HG03571 (cell line): Measurements from ENCODE around the gene EPB41L4B.
A peak's percentile ranks its signal among the peaks of the same experiment; 100 is the strongest.

Source experiments
- ATAC-seq: cut with Tn5 transposase; IDR thresholded peaks from one replicate; pipeline ENCODE4 v1.9.1; 2021; ENCODE audit not compliant: unreplicated experiment

Gene EPB41L4B

GRCh38 chr9:109166771-109167601 is 153.9 kb downstream of the EPB41L4B start, which contains the start of gene FRRS1L:
Gene FRRS1L (minus strand): TSS chr9:109167249. CDS start chr9:109167138, 111 bp downstream.
- ATAC-seq: no peak

GRCh38 chr9:109166171-109166770 is 154.6 kb downstream of the EPB41L4B start:
- no peak for ATAC-seq

- ATAC-seq: peak; percentile 65
Observed at GRCh38 chr9:109164042-109164441, 156.8 kb downstream of the EPB41L4B start.

DNA sequence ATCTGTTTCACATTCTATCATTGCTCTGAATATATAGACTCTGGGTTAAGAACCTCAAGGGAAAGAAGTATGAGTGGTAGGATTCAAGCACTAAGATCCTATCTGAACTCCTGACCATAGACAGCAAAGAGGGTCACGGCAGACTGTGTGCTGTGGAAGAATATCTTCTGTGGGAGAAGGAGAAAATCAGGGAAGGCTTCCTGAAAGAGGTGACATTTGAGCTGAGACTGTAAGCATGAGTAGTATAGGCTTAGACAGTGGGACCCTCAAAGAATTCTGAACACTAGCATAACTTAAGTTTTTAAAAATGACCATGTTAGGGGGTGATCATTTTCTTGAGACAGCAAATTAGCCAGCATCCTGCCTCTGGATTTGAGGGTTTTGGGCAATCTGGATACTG is 157.7 kb downstream of the EPB41L4B start:
- no peak for ATAC-seq

GRCh38 chr9:109162677-109163076 is 158.2 kb downstream of the EPB41L4B start:
- ATAC-seq: no peak

DNA sequence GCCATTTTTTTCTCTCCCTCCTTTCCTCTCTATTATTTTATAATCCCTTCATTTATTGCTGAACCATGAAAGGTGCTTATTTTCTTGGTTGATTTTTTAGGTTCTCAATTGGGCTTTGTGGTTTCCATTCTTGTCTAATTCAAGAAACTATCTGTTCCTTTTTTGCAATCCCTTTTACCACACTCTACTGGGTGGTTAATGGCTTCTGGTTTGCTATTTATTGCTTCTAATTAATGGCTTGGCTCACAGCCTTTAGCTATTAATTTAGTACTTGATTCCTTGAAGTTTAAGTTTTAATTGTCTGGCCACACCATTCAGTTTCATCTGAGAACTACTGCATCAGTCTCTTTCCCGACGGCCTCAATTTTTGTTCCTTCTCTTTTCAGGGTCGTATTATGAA is 159.4 kb downstream of the EPB41L4B start:
- no peak for ATAC-seq

GRCh38 chr9:109159583-109159982 is 161.3 kb downstream of the EPB41L4B start:
- ATAC-seq: no peak

DNA sequence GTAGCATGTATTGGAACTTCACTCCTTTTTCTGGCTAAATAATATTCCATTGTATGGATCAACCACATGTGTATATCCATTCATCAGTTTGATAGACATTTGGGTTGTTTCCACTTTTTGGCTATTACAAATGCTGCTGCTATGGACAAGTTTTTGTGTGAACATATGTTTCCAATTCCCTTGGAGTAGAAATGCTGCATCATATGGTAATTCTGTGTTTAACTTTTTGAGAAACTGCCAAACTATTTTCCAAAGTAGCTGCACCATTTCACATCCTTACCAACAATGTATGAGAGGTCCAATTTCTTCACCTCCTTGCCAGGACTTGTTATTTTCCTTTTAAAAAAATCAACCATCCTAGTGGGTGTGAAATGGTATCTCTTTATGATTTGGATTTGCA is 162.2 kb downstream of the EPB41L4B start:
- ATAC-seq: no peak

GRCh38 chr9:109156708-109157107 is 164.2 kb downstream of the EPB41L4B start:
- no peak for ATAC-seq

DNA sequence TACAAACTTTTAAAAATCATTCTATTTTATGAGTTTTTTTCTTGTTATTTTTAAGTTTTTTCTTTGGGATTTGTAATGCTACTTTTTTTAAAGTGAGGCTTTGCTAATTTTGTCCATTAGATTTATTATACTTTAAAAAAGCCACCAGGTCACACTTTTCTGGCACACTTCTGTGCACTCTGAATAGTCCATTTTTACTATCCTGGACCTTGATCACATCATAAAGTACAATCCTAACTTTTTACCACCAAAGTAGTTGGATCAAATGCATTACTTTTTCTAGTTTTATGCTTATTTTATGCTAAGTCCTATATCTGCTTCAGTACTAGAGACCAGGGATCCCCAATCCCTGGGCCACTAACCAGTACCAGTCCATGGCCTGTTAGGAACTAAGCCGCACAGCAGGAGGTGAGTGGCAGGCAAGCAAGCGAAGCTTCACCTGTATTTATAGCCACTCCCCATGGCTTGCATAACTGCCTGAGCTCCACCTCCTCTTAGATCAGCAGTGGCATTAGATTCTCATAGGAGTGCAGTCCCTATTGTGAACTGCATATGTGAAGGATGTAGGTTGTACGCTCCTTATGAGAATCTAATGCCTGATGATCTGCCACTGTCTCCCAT is 169.8 kb downstream of the EPB41L4B start:
- no peak for ATAC-seq

DNA sequence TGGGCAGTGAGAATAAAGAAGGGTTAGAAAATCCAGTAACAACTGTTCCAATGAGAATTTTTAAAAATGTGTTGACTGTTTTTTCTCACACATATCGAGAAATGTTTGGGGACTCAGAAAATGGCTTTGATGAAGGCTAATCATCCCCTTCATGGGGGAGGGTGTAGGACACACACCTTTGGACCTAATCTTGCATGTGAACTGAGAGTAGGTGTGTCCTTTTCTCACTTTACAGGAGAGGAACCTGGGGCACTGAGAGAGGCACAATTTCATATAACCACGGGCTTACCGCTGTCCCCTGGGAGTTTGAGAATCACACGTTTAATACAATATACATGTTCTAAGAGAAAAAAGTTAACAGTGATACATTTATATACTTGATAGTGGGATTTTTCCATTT is 171.1 kb downstream of the EPB41L4B start:
- no peak for ATAC-seq

- no peak for ATAC-seq
Observed at GRCh38 chr9:109149089-109149488, 171.8 kb downstream of the EPB41L4B start.

GRCh38 chr9:109145051-109145450 is 175.8 kb downstream of the EPB41L4B start:
- ATAC-seq: no peak

DNA sequence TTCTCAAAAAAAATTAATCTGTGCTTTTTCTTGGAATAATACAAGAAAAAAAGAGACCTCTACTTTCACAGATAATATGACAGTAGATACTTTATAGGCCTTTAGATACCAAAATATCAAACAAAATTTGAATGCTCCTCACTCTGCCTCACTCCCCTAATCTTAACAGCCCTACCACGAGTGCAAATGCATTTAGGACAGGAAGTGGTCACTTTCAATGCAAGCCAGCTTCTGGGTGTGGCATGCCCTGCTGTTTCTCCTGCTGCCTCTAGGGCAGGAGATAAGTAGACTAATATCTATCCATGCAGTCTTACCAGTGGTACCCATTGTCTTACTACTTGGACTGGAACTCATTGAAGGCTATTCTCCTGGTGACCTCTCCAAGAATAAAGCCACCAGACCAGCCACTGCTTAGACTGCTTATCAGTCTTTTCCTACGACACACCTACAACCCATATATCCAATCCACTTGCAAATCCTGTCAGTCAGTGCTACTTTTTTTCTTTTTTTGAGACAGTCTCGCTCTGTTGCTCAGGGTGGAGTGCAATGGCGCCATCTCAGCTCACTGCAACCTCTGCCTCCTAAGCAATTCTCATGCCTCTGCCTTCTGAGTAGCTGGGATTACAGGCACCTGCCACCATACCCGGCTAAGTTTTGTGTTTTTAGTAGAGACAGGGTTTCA is 176.8 kb downstream of the EPB41L4B start:
- ATAC-seq: peak; percentile 99

DNA sequence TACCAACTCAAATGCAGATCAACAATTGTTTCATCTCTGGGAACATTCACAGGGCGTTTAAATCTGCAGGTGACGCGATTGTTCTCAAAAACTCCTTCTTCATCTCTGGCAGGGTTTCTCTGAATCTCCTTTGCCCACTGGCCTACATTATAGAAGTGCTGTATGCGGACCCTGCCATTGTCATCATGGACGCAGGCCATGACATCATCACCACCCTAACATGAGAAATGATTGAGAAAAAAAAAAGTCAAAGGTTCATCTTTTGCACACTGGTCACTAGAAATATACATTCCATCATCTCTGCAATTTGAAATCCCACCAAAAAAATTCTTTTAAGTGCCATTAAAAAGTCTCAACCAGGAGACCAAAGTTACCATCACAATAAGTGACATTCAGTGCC is 179.5 kb downstream of the EPB41L4B start:
- no peak for ATAC-seq

DNA sequence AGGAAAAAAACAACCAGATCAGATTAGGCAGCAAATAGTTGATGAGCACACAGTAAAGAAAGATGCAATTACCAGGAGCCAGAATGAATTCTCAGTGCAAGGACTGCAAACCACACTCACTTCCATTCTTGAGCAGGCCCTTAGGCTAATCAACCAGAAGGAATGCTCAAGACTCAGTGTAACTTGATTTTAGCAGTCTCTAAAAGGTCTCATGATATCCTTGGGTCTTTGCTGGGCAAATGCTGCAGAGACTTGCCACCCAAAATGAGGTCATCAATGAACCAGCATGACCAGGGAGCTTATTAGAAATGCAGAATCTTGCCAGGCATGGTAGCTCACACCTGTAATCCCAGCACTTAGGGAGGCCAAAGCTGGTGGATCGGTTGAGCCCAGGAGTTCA is 181.0 kb downstream of the EPB41L4B start:
- ATAC-seq: no peak

DNA sequence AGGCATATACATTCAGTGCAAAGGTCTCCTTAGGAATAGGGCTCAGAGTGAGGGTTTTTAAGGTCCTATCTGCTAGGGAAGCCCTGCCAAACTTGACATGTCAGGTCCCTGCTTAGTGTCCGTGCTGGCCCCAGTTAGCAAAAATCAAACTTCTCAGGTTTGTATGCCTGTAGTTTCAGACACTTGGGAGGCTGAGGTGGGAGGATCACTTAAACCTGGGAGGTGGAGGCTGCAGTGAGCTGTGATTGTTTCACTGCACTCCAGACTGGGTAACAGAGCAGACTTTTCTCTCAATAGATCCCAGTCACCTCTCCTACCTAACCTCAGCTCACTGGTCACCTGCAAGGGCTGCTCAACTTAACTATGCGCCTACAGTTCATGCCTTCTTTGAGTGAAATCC is 182.4 kb downstream of the EPB41L4B start:
- ATAC-seq: no peak

DNA sequence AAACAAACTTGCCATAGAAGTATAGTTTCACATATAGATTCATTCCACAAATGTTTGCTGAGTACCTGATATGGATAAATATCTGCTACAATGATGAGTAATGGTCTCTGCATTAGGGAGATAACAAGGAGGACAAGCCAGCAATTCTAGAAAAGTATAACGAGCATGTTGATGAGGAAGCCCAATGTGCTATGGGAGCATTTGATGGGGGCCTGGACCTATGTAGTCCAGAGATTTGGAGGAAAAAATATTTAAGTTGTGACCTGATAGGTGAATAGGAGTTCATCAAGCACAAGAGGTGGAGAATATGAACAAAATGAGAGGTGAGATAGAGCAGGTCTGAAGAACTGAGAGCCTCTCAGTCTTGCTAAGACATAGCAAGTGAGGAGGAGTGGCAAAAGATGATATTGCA is 186.7 kb downstream of the EPB41L4B start:
- ATAC-seq: no peak

- no peak for ATAC-seq
Observed at GRCh38 chr9:109133533-109133932, 187.3 kb downstream of the EPB41L4B start.

GRCh38 chr9:109132567-109133021 is 188.3 kb downstream of the EPB41L4B start:
- no peak for ATAC-seq

GRCh38 chr9:109129470-109130197 is 191.2 kb downstream of the EPB41L4B start:
- no peak for ATAC-seq
